ENCODE measurements around the gene DRC7.

DNA sequence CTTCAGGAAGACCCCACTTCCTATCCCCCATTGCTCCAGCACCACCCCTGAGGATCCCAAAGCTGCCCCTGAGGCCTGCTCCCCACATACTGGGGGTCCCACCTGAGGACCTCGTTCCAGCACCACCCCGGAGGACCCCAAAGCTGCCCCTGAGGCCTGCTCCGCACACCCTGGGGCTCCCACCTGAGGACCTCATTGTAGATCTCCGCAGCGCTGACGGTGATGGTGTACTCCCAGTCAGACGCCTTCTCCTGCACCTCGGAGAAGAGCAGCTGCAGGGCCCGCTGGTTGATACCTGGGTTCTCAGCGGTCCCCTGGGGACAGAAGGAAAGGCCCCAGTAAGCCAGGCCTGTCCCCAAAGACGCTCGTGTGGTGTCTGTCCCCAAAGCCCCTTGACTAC is 67.4 kb downstream of the DRC7 start:
- TF ChIP-seq RCOR1 (IDR thresholded peaks at IDR 0.05; ENCODE audit: low read length) (no peak), CTCF (IDR thresholded peaks at IDR 0.05) (no peak), SIN3A (IDR thresholded peaks at IDR 0.05; ENCODE audit: borderline replicate concordance, low read depth, low read length) (no peak), EP300 (IDR thresholded peaks at IDR 0.05; ENCODE audit: borderline replicate concordance in 1 of 2, low read depth in 1 of 2, low read length in 1 of 2) (no peak), EZH2phosphoT487 (IDR thresholded peaks at IDR 0.05; ENCODE audit: borderline replicate concordance, low read depth) (no peak), POLR2AphosphoS5 (IDR thresholded peaks at IDR 0.05; ENCODE audit: low read depth, low read length) (no peak), PBX3 (IDR thresholded peaks at IDR 0.05) (no peak)
